ENCODE results near the gene TDRD7.

TDRD7 gene, protein sequence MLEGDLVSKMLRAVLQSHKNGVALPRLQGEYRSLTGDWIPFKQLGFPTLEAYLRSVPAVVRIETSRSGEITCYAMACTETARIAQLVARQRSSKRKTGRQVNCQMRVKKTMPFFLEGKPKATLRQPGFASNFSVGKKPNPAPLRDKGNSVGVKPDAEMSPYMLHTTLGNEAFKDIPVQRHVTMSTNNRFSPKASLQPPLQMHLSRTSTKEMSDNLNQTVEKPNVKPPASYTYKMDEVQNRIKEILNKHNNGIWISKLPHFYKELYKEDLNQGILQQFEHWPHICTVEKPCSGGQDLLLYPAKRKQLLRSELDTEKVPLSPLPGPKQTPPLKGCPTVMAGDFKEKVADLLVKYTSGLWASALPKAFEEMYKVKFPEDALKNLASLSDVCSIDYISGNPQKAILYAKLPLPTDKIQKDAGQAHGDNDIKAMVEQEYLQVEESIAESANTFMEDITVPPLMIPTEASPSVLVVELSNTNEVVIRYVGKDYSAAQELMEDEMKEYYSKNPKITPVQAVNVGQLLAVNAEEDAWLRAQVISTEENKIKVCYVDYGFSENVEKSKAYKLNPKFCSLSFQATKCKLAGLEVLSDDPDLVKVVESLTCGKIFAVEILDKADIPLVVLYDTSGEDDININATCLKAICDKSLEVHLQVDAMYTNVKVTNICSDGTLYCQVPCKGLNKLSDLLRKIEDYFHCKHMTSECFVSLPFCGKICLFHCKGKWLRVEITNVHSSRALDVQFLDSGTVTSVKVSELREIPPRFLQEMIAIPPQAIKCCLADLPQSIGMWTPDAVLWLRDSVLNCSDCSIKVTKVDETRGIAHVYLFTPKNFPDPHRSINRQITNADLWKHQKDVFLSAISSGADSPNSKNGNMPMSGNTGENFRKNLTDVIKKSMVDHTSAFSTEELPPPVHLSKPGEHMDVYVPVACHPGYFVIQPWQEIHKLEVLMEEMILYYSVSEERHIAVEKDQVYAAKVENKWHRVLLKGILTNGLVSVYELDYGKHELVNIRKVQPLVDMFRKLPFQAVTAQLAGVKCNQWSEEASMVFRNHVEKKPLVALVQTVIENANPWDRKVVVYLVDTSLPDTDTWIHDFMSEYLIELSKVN

DNA sequence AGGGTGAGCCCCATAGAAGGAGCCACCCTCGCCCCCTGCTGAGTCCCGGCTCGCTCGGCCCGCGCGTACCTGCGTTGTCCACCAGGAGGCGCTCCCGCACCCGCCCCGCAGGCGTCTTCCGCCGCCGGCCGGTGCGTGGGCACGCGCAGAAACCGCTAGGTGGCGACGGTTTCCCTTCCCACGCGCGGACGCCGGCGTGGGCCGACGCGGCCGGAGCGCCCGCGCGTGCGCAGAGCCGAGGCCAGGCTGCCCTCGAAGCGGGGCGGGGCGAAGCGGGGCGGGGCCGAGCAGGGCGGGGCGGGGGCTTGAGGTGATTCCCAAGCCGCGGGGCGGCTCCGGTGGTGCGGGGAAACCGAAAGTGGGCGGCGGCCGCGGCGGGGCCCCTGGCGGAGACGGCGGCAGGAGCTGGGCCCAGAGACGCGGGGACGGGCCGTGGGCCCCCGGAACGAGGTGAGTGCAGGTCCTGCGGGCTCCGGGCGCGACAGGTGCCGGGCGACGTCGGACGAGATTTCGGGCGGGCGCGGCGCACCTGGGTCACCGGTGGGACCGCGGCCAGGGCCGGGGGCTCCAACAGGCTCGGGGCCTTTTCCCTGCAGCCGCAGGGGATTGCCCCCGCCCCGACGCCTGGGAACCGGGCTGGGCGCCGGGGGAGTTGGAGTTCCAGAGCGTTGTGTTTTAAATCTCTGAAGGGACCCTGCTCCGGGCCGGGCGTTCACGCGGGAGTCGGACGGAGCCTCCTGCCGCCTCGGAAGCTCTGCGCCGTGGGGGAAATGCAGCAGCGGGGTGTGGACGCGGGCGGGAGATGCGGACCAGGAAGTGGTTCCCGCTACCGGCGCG, at the start of gene TDRD7:
TSS of gene TDRD7 (plus strand) at position 308 of the 837 bp plus-strand sequence. CDS start 16,370 bp downstream, outside the sequence.
- no peaks in the 10 kb centered on the region for H3K36me3 ChIP-seq
- intact Hi-C loops (cut with DNase I; ENCODE audit: low total_unique reads) = loop anchor here (5.0 kb wide), 1 partner anchor 185 kb away; no protein-coding TSS in a partner anchor
- peak within 1 kb of the TSS; percentile 96 to 100 for H3K4me3 ChIP-seq
- TF ChIP-seq, protein P1, sequence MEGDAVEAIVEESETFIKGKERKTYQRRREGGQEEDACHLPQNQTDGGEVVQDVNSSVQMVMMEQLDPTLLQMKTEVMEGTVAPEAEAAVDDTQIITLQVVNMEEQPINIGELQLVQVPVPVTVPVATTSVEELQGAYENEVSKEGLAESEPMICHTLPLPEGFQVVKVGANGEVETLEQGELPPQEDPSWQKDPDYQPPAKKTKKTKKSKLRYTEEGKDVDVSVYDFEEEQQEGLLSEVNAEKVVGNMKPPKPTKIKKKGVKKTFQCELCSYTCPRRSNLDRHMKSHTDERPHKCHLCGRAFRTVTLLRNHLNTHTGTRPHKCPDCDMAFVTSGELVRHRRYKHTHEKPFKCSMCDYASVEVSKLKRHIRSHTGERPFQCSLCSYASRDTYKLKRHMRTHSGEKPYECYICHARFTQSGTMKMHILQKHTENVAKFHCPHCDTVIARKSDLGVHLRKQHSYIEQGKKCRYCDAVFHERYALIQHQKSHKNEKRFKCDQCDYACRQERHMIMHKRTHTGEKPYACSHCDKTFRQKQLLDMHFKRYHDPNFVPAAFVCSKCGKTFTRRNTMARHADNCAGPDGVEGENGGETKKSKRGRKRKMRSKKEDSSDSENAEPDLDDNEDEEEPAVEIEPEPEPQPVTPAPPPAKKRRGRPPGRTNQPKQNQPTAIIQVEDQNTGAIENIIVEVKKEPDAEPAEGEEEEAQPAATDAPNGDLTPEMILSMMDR (IDR thresholded peaks at IDR 0.05) = peak; percentile 99
- DNase-seq = peak; percentile 63 to 91
- H3K27ac ChIP-seq = peak within 1 kb of the TSS; percentile 91 to 93
- H3K9me3 ChIP-seq = no peaks in the 10 kb centered on the region
- H3K27me3 ChIP-seq = peaks cover 0 to 3% of the 10 kb centered on the region in 2 donors
- peaks cover 0 to 25% (median 12%) of the 10 kb centered on the region in 4 donors for H3K4me1 ChIP-seq

DNA sequence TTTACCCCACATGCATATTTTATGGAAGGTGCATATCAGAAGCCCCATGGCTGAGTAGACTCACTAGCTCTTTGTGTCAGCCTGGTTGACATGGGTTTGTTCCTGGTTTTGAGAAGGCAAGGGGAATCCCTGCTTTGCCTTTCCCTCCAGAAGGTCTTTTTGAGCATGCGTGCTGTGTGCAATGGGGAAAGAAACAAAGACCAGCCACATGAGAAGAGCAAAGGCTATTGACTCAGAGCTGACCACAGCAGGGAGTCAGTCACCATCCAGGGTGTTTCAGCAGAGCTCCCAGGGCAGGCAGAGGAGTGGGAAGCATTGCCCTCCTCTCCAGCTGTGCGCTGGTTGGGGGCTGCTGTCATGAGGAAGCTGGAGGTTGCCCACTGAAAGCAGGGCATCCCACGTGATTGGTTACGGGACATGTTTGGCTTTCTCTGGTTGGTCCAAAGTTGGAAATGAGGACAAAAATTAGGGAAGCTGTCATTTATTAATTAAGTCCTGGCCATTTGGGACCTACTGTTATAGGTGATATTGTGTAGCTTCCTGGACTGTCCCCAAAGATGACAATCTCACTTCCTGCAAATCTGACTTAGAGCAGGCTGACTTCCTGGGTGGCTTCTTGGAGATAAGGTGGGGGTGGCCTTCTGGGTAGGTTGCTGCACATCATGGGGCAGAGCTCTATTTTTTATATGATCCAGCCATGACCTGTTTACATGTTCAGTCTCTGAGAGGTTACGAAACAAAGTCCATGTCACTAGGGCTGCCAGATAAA, 48.9 kb upstream of the TDRD7 start:
- DNase-seq = no peak
- peaks cover 25 to 79% (median 43%) of the 10 kb centered on the region in 3 donors for H3K36me3 ChIP-seq
- intact Hi-C loops (cut with DNase I; ENCODE audit: low total_unique reads) = no loop called here

DNA sequence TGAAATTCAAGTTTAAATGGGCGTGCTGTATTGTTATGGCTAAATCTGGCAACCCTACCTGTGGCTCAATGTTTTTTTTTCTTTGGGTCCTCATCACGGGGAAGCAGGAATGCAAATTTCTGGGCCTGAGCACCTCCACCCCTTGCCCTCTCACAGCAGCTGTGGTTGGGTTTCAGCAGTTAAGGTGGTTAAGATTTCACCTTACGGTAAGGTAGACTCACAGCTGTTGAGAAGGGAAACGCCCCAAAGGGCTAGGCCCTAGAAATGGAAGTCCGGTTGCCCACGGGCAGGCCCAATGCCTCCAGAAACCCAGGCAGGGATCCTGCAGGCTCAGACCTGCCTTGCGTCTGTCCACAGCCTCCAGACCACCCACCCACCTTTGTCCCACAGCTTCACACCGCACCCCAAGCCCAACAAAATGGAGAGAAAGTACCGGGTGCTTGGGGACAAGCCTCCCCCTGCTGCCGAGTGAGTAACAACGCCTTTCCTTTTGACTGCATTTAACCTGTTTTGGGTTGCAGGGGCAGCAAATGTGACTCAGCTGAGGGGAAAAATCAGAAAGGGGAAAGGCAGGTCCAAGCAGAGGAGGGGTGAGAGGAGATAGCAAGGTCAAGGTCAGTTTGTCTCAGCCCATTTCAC, 48.1 kb upstream of the TDRD7 start:
- Histone ChIP-seq H3K36me3 (peaks cover 25 to 71% (median 44%) of the 10 kb centered on the region in 3 donors), H3K27me3 (no peaks in the 10 kb centered on the region), H3K4me1 (no peaks in the 10 kb centered on the region), H3K27ac (no peak overlapping the region), H3K4me3 (no peak overlapping the region), H3K9me3 (no peaks in the 10 kb centered on the region)
- intact Hi-C loops (cut with DNase I; ENCODE audit: low total_unique reads) = no loop called here
- no peak for DNase-seq
- TF ChIP-seq, protein P1 (IDR thresholded peaks at IDR 0.05) = no peak

More for the DNA sequence above, 48.9 kb upstream of the TDRD7 start:
- Histone ChIP-seq H3K4me1 (no peaks in the 10 kb centered on the region), H3K27me3 (no peaks in the 10 kb centered on the region), H3K27ac (no peak overlapping the region), H3K4me3 (no peak overlapping the region), H3K9me3 (no peaks in the 10 kb centered on the region)
- TF ChIP-seq, protein P1 (IDR thresholded peaks at IDR 0.05) = no peak

DNA sequence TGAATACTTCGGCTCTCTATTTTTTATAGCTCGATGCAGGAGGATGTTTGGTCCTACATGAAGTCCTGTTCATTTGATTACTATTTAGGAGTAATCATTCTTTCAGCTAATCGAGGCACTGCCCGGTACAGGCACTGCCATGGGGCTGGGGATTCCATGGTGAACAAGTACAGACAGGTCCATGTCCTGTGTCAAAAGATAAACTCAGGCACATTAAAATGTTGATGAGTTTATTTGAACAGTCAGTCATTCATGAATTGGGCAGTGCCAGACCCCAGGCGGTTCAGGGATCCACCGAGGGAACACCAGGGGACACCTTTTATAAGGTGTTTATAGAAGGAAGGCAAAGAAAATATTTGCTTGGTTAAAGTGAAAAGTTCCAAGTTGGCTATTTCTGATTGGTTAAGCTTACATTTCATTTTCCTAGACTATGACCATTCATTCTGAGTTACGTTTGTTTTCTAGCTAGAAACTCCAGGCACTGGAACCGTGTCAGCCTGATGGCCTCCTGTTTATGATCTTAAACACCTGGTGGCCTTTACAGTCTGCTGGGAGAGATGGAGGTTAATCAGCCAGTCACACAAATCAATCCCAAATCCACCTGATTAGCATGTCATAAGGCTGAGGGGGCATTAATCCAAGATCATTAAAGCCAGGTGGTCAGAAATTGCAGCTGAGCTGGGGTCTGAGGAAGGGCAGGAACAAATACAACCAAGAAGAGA, 47.0 kb upstream of the TDRD7 start:
- Histone ChIP-seq H3K4me1 (no peaks in the 10 kb centered on the region), H3K4me3 (no peak overlapping the region), H3K9me3 (no peaks in the 10 kb centered on the region), H3K36me3 (peaks cover 25 to 65% (median 54%) of the 10 kb centered on the region in 3 donors), H3K27ac (no peak overlapping the region), H3K27me3 (no peaks in the 10 kb centered on the region)
- TF ChIP-seq, protein P1 (IDR thresholded peaks at IDR 0.05) = no peak
- DNase-seq = no peak
- intact Hi-C loops (cut with DNase I; ENCODE audit: low total_unique reads) = no loop called here
